ENCODE measurements around the gene POLR2C. TPM values are rescaled to one million over a fixed set of nuclear protein-coding genes. Genes with fewer than 3 reads are reported as not detected.
A peak's percentile ranks its signal among the peaks of the same experiment; 100 is the strongest.

POLR2C gene
- total RNA-seq, 4 donors from 2014 or later = 80.0 to 141 (median 100.0) TPM

DNA sequence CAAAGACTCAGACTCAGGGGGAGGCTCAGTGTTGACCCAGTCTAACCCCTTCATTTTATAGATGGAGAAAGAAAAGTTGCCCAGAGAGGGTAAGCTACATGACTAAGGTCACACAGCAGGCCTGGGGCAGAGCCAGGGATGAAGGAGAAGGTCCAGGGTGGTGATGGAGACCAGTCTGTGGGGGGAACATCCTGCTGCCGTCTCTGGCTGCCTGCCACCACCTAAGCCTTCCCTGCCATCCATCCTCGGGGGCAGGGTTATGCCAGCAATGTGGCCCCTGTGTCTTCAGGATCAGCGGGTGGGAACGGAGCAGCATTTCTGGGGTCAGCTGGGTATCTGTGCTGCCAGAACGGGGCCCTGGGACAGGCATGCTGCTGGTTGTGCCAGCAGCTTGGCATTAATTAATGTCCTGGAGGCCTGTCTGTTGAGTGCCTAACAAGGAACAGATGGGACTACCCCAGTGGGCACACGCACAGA lies 18.3 kb downstream of the POLR2C start:
- H3K4me1 ChIP-seq = peaks cover 0 to 71% (median 30%) of the 10 kb centered on the region in 3 donors
- H3K27ac ChIP-seq = peak overlapping the region in 3 of 4 donors; percentile 31 to 50 (median 45)
- H3K27me3 ChIP-seq = no peaks in the 10 kb centered on the region
- peaks cover 0 to 4% of the 10 kb centered on the region in 2 donors for H3K36me3 ChIP-seq
- WGBS, 2 donors (ENCODE audit: low coverage in 1 of 2) = 17% methylated on average over 1 of the region's 6 CpGs; no CpG with 5 or more reads in 1 of the 2 donors
- no peak overlapping the region for H3K4me3 ChIP-seq
- TF ChIP-seq, protein P1, sequence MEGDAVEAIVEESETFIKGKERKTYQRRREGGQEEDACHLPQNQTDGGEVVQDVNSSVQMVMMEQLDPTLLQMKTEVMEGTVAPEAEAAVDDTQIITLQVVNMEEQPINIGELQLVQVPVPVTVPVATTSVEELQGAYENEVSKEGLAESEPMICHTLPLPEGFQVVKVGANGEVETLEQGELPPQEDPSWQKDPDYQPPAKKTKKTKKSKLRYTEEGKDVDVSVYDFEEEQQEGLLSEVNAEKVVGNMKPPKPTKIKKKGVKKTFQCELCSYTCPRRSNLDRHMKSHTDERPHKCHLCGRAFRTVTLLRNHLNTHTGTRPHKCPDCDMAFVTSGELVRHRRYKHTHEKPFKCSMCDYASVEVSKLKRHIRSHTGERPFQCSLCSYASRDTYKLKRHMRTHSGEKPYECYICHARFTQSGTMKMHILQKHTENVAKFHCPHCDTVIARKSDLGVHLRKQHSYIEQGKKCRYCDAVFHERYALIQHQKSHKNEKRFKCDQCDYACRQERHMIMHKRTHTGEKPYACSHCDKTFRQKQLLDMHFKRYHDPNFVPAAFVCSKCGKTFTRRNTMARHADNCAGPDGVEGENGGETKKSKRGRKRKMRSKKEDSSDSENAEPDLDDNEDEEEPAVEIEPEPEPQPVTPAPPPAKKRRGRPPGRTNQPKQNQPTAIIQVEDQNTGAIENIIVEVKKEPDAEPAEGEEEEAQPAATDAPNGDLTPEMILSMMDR (IDR thresholded peaks at IDR 0.05) = no peak
- no peak for TF ChIP-seq POLR2AphosphoS5 (IDR thresholded peaks at IDR 0.05)
- no peak for TF ChIP-seq POLR2A (IDR thresholded peaks at IDR 0.05)
- no peak for TF ChIP-seq EP300 (IDR thresholded peaks at IDR 0.05)
- ATAC-seq = no peak
- no peaks in the 10 kb centered on the region for H3K9me3 ChIP-seq

GRCh38 chr16:57481421-57481820 lies 18.9 kb downstream of the POLR2C start:
- no peak overlapping the region for H3K4me3 ChIP-seq
- peak overlapping the region in 1 of 4 donors; percentile 50 for H3K27ac ChIP-seq
- H3K36me3 ChIP-seq = peaks cover 0 to 4% of the 10 kb centered on the region in 2 donors
- WGBS, 2 donors (ENCODE audit: low coverage in 1 of 2) = 83% methylated on average over 2 of the region's 4 CpGs; no CpG with 5 or more reads in 1 of the 2 donors
- H3K4me1 ChIP-seq = peaks cover 0 to 69% (median 30%) of the 10 kb centered on the region in 3 donors
- ATAC-seq = no peak
- no peak for TF ChIP-seq EP300 (IDR thresholded peaks at IDR 0.05)
- TF ChIP-seq, protein P1 (IDR thresholded peaks at IDR 0.05) = no peak
- TF ChIP-seq POLR2A (IDR thresholded peaks at IDR 0.05) = no peak
- no peak for TF ChIP-seq POLR2AphosphoS5 (IDR thresholded peaks at IDR 0.05)
- H3K9me3 ChIP-seq = no peaks in the 10 kb centered on the region
- H3K27me3 ChIP-seq = no peaks in the 10 kb centered on the region

DNA sequence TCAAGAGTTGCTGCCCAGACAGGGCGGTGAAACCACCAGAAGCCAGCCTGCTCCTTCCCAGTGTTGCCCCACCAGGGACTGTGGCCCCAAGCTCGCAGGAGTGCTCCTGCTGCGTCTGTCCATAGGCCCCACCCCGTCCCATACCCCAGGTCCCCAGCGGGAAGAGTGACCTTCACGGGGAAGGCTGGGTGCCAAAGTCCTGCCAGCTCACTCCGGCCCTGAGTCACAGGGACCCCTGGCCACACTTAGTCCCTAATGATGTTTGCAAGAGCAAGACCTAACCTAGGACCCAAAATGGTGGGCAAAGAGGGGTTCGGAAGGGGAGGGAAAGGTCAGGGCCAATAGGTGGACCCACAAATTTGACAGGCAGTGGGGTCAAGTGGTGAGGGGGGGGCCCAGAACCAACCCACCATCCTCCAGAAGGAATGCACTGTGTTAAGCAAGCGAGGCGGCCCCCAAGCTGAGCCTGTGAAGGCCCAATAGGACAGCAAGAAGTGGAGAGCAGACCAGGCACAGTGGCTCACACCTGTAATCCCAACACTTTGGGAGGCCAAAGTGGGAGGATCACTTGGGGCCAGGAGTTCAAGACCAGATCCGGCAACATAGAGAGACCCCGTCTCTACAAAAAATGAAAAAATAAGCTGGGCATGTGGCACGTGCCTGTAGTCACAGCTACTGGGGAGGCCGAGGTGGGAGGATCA lies 20.5 kb downstream of the POLR2C start:
- H3K36me3 ChIP-seq = peaks cover 0 to under 1% of the 10 kb centered on the region in 2 donors
- WGBS, 2 donors (ENCODE audit: low coverage in 1 of 2) = 83% methylated on average over 4 of the region's 14 CpGs; no CpG with 5 or more reads in 1 of the 2 donors
- ATAC-seq = no peak
- H3K27me3 ChIP-seq = no peaks in the 10 kb centered on the region
- H3K4me1 ChIP-seq = peaks cover 0 to 62% (median 24%) of the 10 kb centered on the region in 3 donors
- no peak for TF ChIP-seq EP300 (IDR thresholded peaks at IDR 0.05)
- TF ChIP-seq, protein P1 (IDR thresholded peaks at IDR 0.05) = no peak
- no peak for TF ChIP-seq POLR2AphosphoS5 (IDR thresholded peaks at IDR 0.05)
- no peak for TF ChIP-seq POLR2A (IDR thresholded peaks at IDR 0.05)
- H3K27ac ChIP-seq = no peak overlapping the region
- no peaks in the 10 kb centered on the region for H3K9me3 ChIP-seq
- H3K4me3 ChIP-seq = no peak overlapping the region

DNA sequence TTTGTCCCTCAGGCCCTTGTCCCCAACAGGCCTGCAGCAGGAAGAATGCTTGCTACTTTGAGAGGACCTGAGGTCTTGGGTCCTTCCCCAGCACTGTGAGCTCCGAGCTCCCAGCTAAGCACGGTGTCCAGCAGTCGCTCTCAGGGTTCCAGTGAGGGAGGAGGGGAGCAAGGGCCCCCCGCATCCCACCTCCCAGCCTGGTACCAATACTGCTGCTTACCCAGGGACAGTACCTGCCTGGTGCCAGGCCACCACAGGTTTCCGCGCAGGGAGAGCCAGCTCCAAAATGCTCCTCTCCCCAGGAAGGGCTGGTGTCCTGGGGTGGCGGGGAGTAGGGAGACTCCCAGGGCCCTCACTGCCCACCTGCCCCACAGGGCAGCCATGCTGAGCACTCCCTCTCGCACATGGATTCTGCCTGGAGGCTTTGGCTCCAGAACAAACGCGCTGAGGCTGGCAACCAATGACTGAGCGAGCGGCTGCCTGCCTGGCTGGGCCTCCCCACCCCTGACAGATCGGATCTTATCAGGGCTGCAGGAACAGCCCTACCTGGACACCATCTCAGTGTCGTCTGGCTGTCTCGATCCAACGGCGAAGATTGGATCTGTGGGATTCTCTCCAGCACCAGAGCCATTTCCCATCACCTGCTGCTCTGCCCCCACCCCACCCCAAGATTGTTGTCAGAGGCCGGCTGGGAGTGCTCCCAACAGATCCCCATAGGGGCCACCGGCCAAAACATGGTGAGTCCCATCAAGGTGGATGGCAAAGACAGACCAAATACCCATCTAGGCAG lies 21.4 kb downstream of the POLR2C start:
- TF ChIP-seq POLR2A (IDR thresholded peaks at IDR 0.05) (no peak), EP300 (IDR thresholded peaks at IDR 0.05) (no peak), POLR2AphosphoS5 (IDR thresholded peaks at IDR 0.05) (no peak)
- TF ChIP-seq, protein P1 (IDR thresholded peaks at IDR 0.05) = no peak
- Histone ChIP-seq H3K9me3 (no peaks in the 10 kb centered on the region), H3K4me1 (peaks cover 0 to 53% (median 22%) of the 10 kb centered on the region in 3 donors), H3K27ac (no peak overlapping the region), H3K36me3 (no peaks in the 10 kb centered on the region), H3K4me3 (no peak overlapping the region), H3K27me3 (no peaks in the 10 kb centered on the region)
- WGBS, 2 donors (ENCODE audit: low coverage in 1 of 2) = 54% methylated on average over 7 of the region's 19 CpGs; no CpG with 5 or more reads in 1 of the 2 donors
- ATAC-seq = no peak

Measured in gastroesophageal sphincter (tissue), 4 donors.